CD4-positive, alpha-beta T cell treated with Interleukin-2 at 100 ng/mL for 4 hours (primary cell): ENCODE measurements around the gene TNFRSF8.
"Not testable (repeated sequence)": the region's sequence is repeated elsewhere in the genome, so short reads cannot be mapped to it uniquely, and the experiment has no call there.

Experiments used
- DNase-seq: peaks from one replicate; pipeline ENCODE4 v3.0.0-alpha.2; 2020; ENCODE audit warnings: low spot score

Gene TNFRSF8

GRCh38 chr1:12087797-12088314 lies 24.8 kb downstream of the TNFRSF8 start:
- DNase-seq: peak; percentile 48

GRCh38 chr1:12088607-12089006 lies 25.5 kb downstream of the TNFRSF8 start:
- DNase-seq: peak; percentile 52

- no peak for DNase-seq
Observed at GRCh38 chr1:12090326-12090725, 27.2 kb downstream of the TNFRSF8 start.

GRCh38 chr1:12091191-12091590 lies 28.1 kb downstream of the TNFRSF8 start:
- no peak for DNase-seq

- no peak for DNase-seq
Observed at GRCh38 chr1:12094180-12094579, 31.1 kb downstream of the TNFRSF8 start.

- DNase-seq: no peak
Observed at GRCh38 chr1:12095452-12096263, 32.6 kb downstream of the TNFRSF8 start.

- no peak for DNase-seq
Observed at GRCh38 chr1:12096615-12097014, 33.5 kb downstream of the TNFRSF8 start.

GRCh38 chr1:12097321-12097720 lies 34.2 kb downstream of the TNFRSF8 start:
- no peak for DNase-seq

- no peak for DNase-seq
Observed at GRCh38 chr1:12098786-12099185, 35.7 kb downstream of the TNFRSF8 start.

- DNase-seq: no peak
Observed at GRCh38 chr1:12099610-12100009, 36.5 kb downstream of the TNFRSF8 start.

- DNase-seq: no peak
Observed at GRCh38 chr1:12100071-12100470, 37.0 kb downstream of the TNFRSF8 start.

- DNase-seq: not testable (repeated sequence)
Observed at GRCh38 chr1:12101120-12101519, 38.0 kb downstream of the TNFRSF8 start.

GRCh38 chr1:12102066-12102465 lies 39.0 kb downstream of the TNFRSF8 start:
- DNase-seq: no peak

- DNase-seq: no peak
Observed at GRCh38 chr1:12104417-12104816, 41.3 kb downstream of the TNFRSF8 start.

- no peak for DNase-seq
Observed at GRCh38 chr1:12106153-12106552, 43.0 kb downstream of the TNFRSF8 start.

GRCh38 chr1:12106861-12107260 lies 43.8 kb downstream of the TNFRSF8 start:
- not testable (repeated sequence) for DNase-seq

GRCh38 chr1:12107718-12108117 lies 44.6 kb downstream of the TNFRSF8 start:
- DNase-seq: no peak

GRCh38 chr1:12109901-12110300 lies 46.8 kb downstream of the TNFRSF8 start:
- DNase-seq: no peak

- DNase-seq: no peak
Observed at GRCh38 chr1:12111741-12112140, 48.6 kb downstream of the TNFRSF8 start.

- no peak for DNase-seq
Observed at GRCh38 chr1:12112711-12113161, 49.6 kb downstream of the TNFRSF8 start.

- no peak for DNase-seq
Observed at GRCh38 chr1:12113433-12114339, 50.6 kb downstream of the TNFRSF8 start.

- DNase-seq: no peak
Observed at GRCh38 chr1:12114340-12114683, 51.2 kb downstream of the TNFRSF8 start.

- no peak for DNase-seq
Observed at GRCh38 chr1:12114916-12115315, 51.8 kb downstream of the TNFRSF8 start.
